GM23338 (cell line): ENCODE measurements around the gene MDM2. TPM values are rescaled to one million over a fixed set of nuclear protein-coding genes. Genes with fewer than 3 reads are reported as not detected.

Experiments used
- ATAC-seq: fragments of 200-7000 bp; cut with Tn5 transposase; 3 replicates; pipeline ENCODE4 v1.9.1; 2020
- DNase-seq: peaks from one replicate; pipeline ENCODE4 v3.0.0-alpha.2; 2015; ENCODE audit warnings: low spot score
- H2AFZ ChIP-seq: fragments of 200-600 bp; sonication (generic); 2 replicates; pipeline ENCODE4 v1.8.0; 2016; ENCODE audit warnings: antibody characterized with exemption, mild to moderate bottlenecking, moderate library complexity
- H3F3A ChIP-seq: fragments of 200-600 bp; sonication (generic); replicated peaks from 2 replicates; pipeline ENCODE4 v1.8.0; 2017; ENCODE audit warnings: antibody characterized with exemption, mixed run types, low read depth
- H3K27ac ChIP-seq: fragments of 200-600 bp; sonication (generic); 2 replicates; pipeline ENCODE4 v1.6.1; 2016; ENCODE audit warnings: low read depth
- H3K27me3 ChIP-seq: fragments of 200-600 bp; sonication (generic); 2 replicates; pipeline ENCODE4 v1.8.0; 2016; ENCODE audit warnings: mild to moderate bottlenecking, mixed run types, moderate library complexity; ENCODE audit not compliant: insufficient read depth
- H3K36me3 ChIP-seq: fragments of 200-600 bp; sonication (generic); 2 replicates; pipeline ENCODE4 v1.8.0; 2016; ENCODE audit warnings: mild to moderate bottlenecking; ENCODE audit not compliant: insufficient read depth
- H3K4me1 ChIP-seq: fragments of 200-600 bp; sonication (generic); 2 replicates; pipeline ENCODE4 v1.8.0; 2016; ENCODE audit warnings: mild to moderate bottlenecking, moderate library complexity; ENCODE audit not compliant: insufficient read depth
- H3K4me2 ChIP-seq: fragments of 200-600 bp; sonication (generic); 2 replicates; pipeline ENCODE4 v1.7.1; 2017; ENCODE audit warnings: mixed run types
- H3K4me3 ChIP-seq: fragments of 200-600 bp; sonication (generic); 2 replicates; pipeline ENCODE4 v1.6.1; 2016; ENCODE audit warnings: mixed run types
- H3K79me2 ChIP-seq: fragments of 200-600 bp; sonication (generic); replicated peaks from 2 replicates; pipeline ENCODE4 v1.8.0; 2017; ENCODE audit warnings: mild to moderate bottlenecking; ENCODE audit not compliant: insufficient read depth
- H3K9me2 ChIP-seq: fragments of 200-600 bp; sonication (generic); 2 replicates; pipeline ENCODE4 v1.8.0; 2017; ENCODE audit not compliant: insufficient read depth
- H4K20me1 ChIP-seq: fragments of 200-600 bp; sonication (generic); replicated peaks from 2 replicates; pipeline ENCODE4 v1.8.0; 2017; ENCODE audit warnings: mild to moderate bottlenecking; ENCODE audit not compliant: insufficient read depth
- H3K27ac Mint-ChIP-seq: 2 replicates; pipeline ENCODE4 v1.8.0; 2020; ENCODE audit warnings: inconsistent platforms, mild to moderate bottlenecking, moderate library complexity, mixed read lengths
- H3K27me3 Mint-ChIP-seq: 3 replicates; pipeline ENCODE4 v1.8.0; 2022; ENCODE audit warnings: low read depth, mild to moderate bottlenecking, moderate library complexity, mixed read lengths, inconsistent platforms; ENCODE audit not compliant: insufficient read depth, poor library complexity
- H3K36me3 Mint-ChIP-seq: 3 replicates; pipeline ENCODE4 v1.8.0; 2021; ENCODE audit warnings: low read depth, mild to moderate bottlenecking, inconsistent platforms, moderate library complexity, mixed read lengths
- H3K4me1 Mint-ChIP-seq: 3 replicates; pipeline ENCODE4 v1.8.0; 2020; ENCODE audit warnings: mild to moderate bottlenecking, inconsistent platforms, mixed read lengths
- H3K4me3 Mint-ChIP-seq: 3 replicates; pipeline ENCODE4 v1.8.0; 2021; ENCODE audit warnings: moderate library complexity, mild to moderate bottlenecking, inconsistent platforms, mixed read lengths
- H3K9me3 Mint-ChIP-seq: 3 replicates; pipeline ENCODE4 v1.8.0; 2020; ENCODE audit warnings: moderate library complexity, mild to moderate bottlenecking, inconsistent platforms, mixed read lengths
- CREB1 ChIP-seq: fragments of 250-450 bp; sonication (Bioruptor Pico); IDR thresholded peaks from 2 replicates; pipeline ENCODE4 v1.5.0; 2020; ENCODE audit warnings: low read depth, mild to moderate bottlenecking, moderate library complexity
- EZH2 ChIP-seq: fragments of 200-600 bp; sonication (generic); IDR thresholded peaks from one replicate; pipeline ENCODE4 v1.8.0; 2017; ENCODE audit warnings: antibody characterized with exemption, mild to moderate bottlenecking, low read depth; ENCODE audit not compliant: unreplicated experiment
- JUNB ChIP-seq: IDR thresholded peaks from one replicate; pipeline ENCODE4 v1.6.1; 2016; ENCODE audit warnings: antibody characterized with exemption; ENCODE audit not compliant: unreplicated experiment
- POLR2AphosphoS5 ChIP-seq: IDR thresholded peaks from 2 replicates; pipeline ENCODE4 v1.6.1; 2016; ENCODE audit warnings: antibody characterized with exemption, low read depth
- STAT1 ChIP-seq: IDR thresholded peaks from one replicate; pipeline ENCODE4 v1.6.1; 2016; ENCODE audit warnings: antibody characterized with exemption; ENCODE audit not compliant: unreplicated experiment
- ZNF114 ChIP-seq: fragments of 250-450 bp; sonication (Bioruptor Pico); IDR thresholded peaks from 2 replicates; pipeline ENCODE4 v1.5.0; 2020; ENCODE audit warnings: mild to moderate bottlenecking, moderate library complexity
- ZNF331 ChIP-seq: fragments of 250-450 bp; sonication (Bioruptor Pico); IDR thresholded peaks from 2 replicates; pipeline ENCODE4 v1.5.0; 2020; ENCODE audit warnings: low read depth, mild to moderate bottlenecking, moderate library complexity
- polyA plus RNA-seq: library from polyadenylated mRNA; unstranded; fragments of >200 nt; fragmentation: Nextera tagmentation; extraction: Ambion mirVana; gene quantifications from 2 replicates; pipeline ENCODE4 v1.2.1, GENCODE V29; 2016
- total RNA-seq: library from RNA; depleted of rRNA; stranded (reverse); fragments of >200 nt; shearing (Covaris generic); gene quantifications from 2 replicates; pipeline ENCODE4 v1.2.3, GENCODE V29; 2014
- TF ChIP-seq, protein P1 (sequence below), 2 experiments: fragments of 200-600 bp in 1 of 2; sonication (generic) in 1 of 2; conservative IDR thresholded peaks; 2 replicates each; pipeline versions ENCODE4 v1.5.1 to v1.6.1; 2016 to 2017; ENCODE audit warnings: antibody characterized with exemption in 2 of 2, low read depth in 2 of 2, mild to moderate bottlenecking in 2 of 2, moderate library complexity in 1 of 2
- TF ChIP-seq, protein P2 (sequence below): IDR thresholded peaks from 2 replicates; pipeline ENCODE4 v1.6.1; 2016; ENCODE audit warnings: antibody characterized with exemption
- TF ChIP-seq, protein P3 (sequence below): fragments of 250-450 bp; sonication (Bioruptor Pico); IDR thresholded peaks from 2 replicates; pipeline ENCODE4 v1.5.0; 2020; ENCODE audit warnings: mild to moderate bottlenecking, moderate library complexity

The MDM2 gene
- total and polyA plus RNA-seq, 2 experiments from 2014 or later: 105 to 136 TPM

GRCh38 chr12:68832504-68832867 lies 24.5 kb downstream of the MDM2 start:
- peaks cover 5% of the 10 kb centered on the region for H3K27me3 Mint-ChIP-seq
- Histone ChIP-seq H3K4me1 (peaks cover 5% of the 10 kb centered on the region), H3K27me3 (no peaks in the 10 kb centered on the region), H3F3A (peaks cover 10% of the 10 kb centered on the region; the same call in 1 of the 2 replicates), H3K27ac (0 out of 2 replicates have a peak overlapping the region, but pooled peaks have one; percentile 2), H3K36me3 (peaks cover 55% of the 10 kb centered on the region), H4K20me1 (peaks cover 17% of the 10 kb centered on the region), H3K4me3 (no peak overlapping the region), H2AFZ (no peak overlapping the region), H3K9me2 (no peaks in the 10 kb centered on the region), H3K4me2 (no peak overlapping the region), H3K79me2 (peaks cover 32% of the 10 kb centered on the region)
- ATAC-seq: no peak
- H3K9me3 Mint-ChIP-seq: no peaks in the 10 kb centered on the region
- H3K4me1 Mint-ChIP-seq: peaks cover 18% of the 10 kb centered on the region
- TF ChIP-seq EZH2 (no peak), JUNB (no peak)
- TF ChIP-seq, protein P1, sequence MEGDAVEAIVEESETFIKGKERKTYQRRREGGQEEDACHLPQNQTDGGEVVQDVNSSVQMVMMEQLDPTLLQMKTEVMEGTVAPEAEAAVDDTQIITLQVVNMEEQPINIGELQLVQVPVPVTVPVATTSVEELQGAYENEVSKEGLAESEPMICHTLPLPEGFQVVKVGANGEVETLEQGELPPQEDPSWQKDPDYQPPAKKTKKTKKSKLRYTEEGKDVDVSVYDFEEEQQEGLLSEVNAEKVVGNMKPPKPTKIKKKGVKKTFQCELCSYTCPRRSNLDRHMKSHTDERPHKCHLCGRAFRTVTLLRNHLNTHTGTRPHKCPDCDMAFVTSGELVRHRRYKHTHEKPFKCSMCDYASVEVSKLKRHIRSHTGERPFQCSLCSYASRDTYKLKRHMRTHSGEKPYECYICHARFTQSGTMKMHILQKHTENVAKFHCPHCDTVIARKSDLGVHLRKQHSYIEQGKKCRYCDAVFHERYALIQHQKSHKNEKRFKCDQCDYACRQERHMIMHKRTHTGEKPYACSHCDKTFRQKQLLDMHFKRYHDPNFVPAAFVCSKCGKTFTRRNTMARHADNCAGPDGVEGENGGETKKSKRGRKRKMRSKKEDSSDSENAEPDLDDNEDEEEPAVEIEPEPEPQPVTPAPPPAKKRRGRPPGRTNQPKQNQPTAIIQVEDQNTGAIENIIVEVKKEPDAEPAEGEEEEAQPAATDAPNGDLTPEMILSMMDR (conservative IDR thresholded peaks at IDR 0.05; ENCODE audit: low read depth in 2 of 2): no peak
- H3K4me3 Mint-ChIP-seq: no peak overlapping the region
- no peak for DNase-seq
- H3K27ac Mint-ChIP-seq: no peak overlapping the region
- H3K36me3 Mint-ChIP-seq: peaks cover 76% of the 10 kb centered on the region

GRCh38 chr12:68833508-68833907 lies 25.5 kb downstream of the MDM2 start:
- Histone ChIP-seq H2AFZ (no peak overlapping the region), H3K4me3 (no peak overlapping the region), H3K79me2 (peaks cover 32% of the 10 kb centered on the region), H3F3A (peaks cover 7% of the 10 kb centered on the region; the same call in 1 of the 2 replicates), H3K9me2 (no peaks in the 10 kb centered on the region), H3K27ac (no peak overlapping the region), H3K27me3 (no peaks in the 10 kb centered on the region), H3K4me2 (no peak overlapping the region), H4K20me1 (peaks cover 19% of the 10 kb centered on the region), H3K36me3 (peaks cover 52% of the 10 kb centered on the region), H3K4me1 (peaks cover 5% of the 10 kb centered on the region)
- no peak overlapping the region for H3K4me3 Mint-ChIP-seq
- peaks cover 18% of the 10 kb centered on the region for H3K4me1 Mint-ChIP-seq
- peaks cover 5% of the 10 kb centered on the region for H3K27me3 Mint-ChIP-seq
- no peak for ATAC-seq
- peaks cover 80% of the 10 kb centered on the region for H3K36me3 Mint-ChIP-seq
- H3K27ac Mint-ChIP-seq: no peak overlapping the region
- no peak for DNase-seq
- no peaks in the 10 kb centered on the region for H3K9me3 Mint-ChIP-seq
- TF ChIP-seq ZNF114 (CRISPR knock-in tag) (no peak), ZNF331 (CRISPR knock-in tag) (no peak), CREB1 (CRISPR knock-in tag) (no peak), POLR2AphosphoS5 (no peak), JUNB (no peak), EZH2 (no peak), STAT1 (no peak)
- TF ChIP-seq, protein P1 (conservative IDR thresholded peaks at IDR 0.05; ENCODE audit: low read depth in 2 of 2): no peak
- TF ChIP-seq, protein P2, sequence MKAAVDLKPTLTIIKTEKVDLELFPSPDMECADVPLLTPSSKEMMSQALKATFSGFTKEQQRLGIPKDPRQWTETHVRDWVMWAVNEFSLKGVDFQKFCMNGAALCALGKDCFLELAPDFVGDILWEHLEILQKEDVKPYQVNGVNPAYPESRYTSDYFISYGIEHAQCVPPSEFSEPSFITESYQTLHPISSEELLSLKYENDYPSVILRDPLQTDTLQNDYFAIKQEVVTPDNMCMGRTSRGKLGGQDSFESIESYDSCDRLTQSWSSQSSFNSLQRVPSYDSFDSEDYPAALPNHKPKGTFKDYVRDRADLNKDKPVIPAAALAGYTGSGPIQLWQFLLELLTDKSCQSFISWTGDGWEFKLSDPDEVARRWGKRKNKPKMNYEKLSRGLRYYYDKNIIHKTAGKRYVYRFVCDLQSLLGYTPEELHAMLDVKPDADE: no peak
- TF ChIP-seq, protein P3, sequence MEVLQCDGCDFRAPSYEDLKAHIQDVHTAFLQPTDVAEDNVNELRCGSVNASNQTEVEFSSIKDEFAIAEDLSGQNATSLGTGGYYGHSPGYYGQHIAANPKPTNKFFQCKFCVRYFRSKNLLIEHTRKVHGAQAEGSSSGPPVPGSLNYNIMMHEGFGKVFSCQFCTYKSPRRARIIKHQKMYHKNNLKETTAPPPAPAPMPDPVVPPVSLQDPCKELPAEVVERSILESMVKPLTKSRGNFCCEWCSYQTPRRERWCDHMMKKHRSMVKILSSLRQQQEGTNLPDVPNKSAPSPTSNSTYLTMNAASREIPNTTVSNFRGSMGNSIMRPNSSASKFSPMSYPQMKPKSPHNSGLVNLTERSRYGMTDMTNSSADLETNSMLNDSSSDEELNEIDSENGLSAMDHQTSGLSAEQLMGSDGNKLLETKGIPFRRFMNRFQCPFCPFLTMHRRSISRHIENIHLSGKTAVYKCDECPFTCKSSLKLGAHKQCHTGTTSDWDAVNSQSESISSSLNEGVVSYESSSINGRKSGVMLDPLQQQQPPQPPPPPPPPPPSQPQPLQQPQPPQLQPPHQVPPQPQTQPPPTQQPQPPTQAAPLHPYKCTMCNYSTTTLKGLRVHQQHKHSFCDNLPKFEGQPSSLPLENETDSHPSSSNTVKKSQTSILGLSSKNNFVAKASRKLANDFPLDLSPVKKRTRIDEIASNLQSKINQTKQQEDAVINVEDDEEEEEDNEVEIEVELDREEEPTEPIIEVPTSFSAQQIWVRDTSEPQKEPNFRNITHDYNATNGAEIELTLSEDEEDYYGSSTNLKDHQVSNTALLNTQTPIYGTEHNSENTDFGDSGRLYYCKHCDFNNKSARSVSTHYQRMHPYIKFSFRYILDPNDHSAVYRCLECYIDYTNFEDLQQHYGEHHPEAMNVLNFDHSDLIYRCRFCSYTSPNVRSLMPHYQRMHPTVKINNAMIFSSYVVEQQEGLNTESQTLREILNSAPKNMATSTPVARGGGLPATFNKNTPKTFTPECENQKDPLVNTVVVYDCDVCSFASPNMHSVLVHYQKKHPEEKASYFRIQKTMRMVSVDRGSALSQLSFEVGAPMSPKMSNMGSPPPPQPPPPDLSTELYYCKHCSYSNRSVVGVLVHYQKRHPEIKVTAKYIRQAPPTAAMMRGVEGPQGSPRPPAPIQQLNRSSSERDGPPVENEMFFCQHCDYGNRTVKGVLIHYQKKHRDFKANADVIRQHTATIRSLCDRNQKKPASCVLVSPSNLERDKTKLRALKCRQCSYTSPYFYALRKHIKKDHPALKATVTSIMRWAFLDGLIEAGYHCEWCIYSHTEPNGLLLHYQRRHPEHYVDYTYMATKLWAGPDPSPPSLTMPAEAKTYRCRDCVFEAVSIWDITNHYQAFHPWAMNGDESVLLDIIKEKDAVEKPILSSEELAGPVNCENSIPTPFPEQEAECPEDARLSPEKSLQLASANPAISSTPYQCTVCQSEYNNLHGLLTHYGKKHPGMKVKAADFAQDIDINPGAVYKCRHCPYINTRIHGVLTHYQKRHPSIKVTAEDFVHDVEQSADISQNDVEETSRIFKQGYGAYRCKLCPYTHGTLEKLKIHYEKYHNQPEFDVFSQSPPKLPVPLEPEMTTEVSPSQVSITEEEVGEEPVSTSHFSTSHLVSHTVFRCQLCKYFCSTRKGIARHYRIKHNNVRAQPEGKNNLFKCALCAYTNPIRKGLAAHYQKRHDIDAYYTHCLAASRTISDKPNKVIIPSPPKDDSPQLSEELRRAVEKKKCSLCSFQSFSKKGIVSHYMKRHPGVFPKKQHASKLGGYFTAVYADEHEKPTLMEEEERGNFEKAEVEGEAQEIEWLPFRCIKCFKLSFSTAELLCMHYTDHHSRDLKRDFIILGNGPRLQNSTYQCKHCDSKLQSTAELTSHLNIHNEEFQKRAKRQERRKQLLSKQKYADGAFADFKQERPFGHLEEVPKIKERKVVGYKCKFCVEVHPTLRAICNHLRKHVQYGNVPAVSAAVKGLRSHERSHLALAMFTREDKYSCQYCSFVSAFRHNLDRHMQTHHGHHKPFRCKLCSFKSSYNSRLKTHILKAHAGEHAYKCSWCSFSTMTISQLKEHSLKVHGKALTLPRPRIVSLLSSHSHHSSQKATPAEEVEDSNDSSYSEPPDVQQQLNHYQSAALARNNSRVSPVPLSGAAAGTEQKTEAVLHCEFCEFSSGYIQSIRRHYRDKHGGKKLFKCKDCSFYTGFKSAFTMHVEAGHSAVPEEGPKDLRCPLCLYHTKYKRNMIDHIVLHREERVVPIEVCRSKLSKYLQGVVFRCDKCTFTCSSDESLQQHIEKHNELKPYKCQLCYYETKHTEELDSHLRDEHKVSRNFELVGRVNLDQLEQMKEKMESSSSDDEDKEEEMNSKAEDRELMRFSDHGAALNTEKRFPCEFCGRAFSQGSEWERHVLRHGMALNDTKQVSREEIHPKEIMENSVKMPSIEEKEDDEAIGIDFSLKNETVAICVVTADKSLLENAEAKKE (CRISPR knock-in tag): no peak
